GM18508 (cell line): Measurements from ENCODE around the gene ANAPC7.
"Not testable (repeated sequence)": the region's sequence is repeated elsewhere in the genome, so short reads cannot be mapped to it uniquely, and the experiment has no call there.

ENCODE experiments used
- ATAC-seq: cut with Tn5 transposase; IDR thresholded peaks from one replicate; pipeline ENCODE4 v1.9.1; 2021; ENCODE audit warnings: moderate number of reproducible peaks; ENCODE audit not compliant: insufficient read depth, unreplicated experiment

Gene ANAPC7

GRCh38 chr12:110351119-110351518, 52.4 kb downstream of the ANAPC7 start:
- ATAC-seq, result no peak

GRCh38 chr12:110349514-110350151, 53.9 kb downstream of the ANAPC7 start:
- no peak for ATAC-seq

GRCh38 chr12:110349096-110349495, 54.4 kb downstream of the ANAPC7 start:
- ATAC-seq, result no peak

GRCh38 chr12:110348431-110349059, 55.0 kb downstream of the ANAPC7 start:
- ATAC-seq, result no peak

- no peak for ATAC-seq
These were observed 55.7 kb downstream of the ANAPC7 start for GRCh38 chr12:110347767-110348166.

- ATAC-seq, result no peak
These were observed 57.5 kb downstream of the ANAPC7 start for GRCh38 chr12:110345963-110346362.

GRCh38 chr12:110345176-110345661, 58.3 kb downstream of the ANAPC7 start:
- ATAC-seq, result no peak

- no peak for ATAC-seq
These were observed 58.9 kb downstream of the ANAPC7 start for GRCh38 chr12:110344657-110345056.

GRCh38 chr12:110343736-110344555, 59.6 kb downstream of the ANAPC7 start:
- ATAC-seq, result no peak

GRCh38 chr12:110343114-110343513, 60.4 kb downstream of the ANAPC7 start:
- no peak for ATAC-seq

GRCh38 chr12:110342157-110342556, 61.4 kb downstream of the ANAPC7 start:
- ATAC-seq, result no peak

- no peak for ATAC-seq
These were observed 62.8 kb downstream of the ANAPC7 start for GRCh38 chr12:110340706-110341105.

GRCh38 chr12:110340261-110340660, 63.2 kb downstream of the ANAPC7 start:
- not testable (repeated sequence) for ATAC-seq

- ATAC-seq, result no peak
These were observed 64.1 kb downstream of the ANAPC7 start for GRCh38 chr12:110339184-110339952.

GRCh38 chr12:110338754-110339153, 64.8 kb downstream of the ANAPC7 start:
- ATAC-seq, result no peak

- ATAC-seq, result no peak
These were observed 65.4 kb downstream of the ANAPC7 start for GRCh38 chr12:110337912-110338710.

GRCh38 chr12:110335481-110336045, 67.9 kb downstream of the ANAPC7 start:
- no peak for ATAC-seq

- ATAC-seq, result no peak
These were observed 70.3 kb downstream of the ANAPC7 start for GRCh38 chr12:110333201-110333600.

- no peak for ATAC-seq
These were observed 73.0 kb downstream of the ANAPC7 start for GRCh38 chr12:110330544-110330943.
